D721Med (cell line): ENCODE data around the gene TH.

Source experiments
- DNase-seq: peaks from one replicate; pipeline ENCODE4 v3.0.0; 2011; ENCODE audit warnings: low spot score; ENCODE audit not compliant: insufficient read length
- FAIRE-seq: peaks from 2 replicates; lab custom pipeline; 2011; peaks lifted over from hg19 to GRCh38; lab: Jason Lieb, UNC
- CTCF ChIP-seq: IDR thresholded peaks from 2 replicates; pipeline ENCODE4 v1.5.1; 2012; ENCODE audit warnings: mild to moderate bottlenecking, control low read depth; ENCODE audit not compliant: insufficient read depth; ENCODE audit errors: missing control alignments

Gene TH

GRCh38 chr11:2149460-2149859, 22.2 kb downstream of the TH start:
- no peak for TF ChIP-seq CTCF
- DNase-seq (no peak), FAIRE-seq (no peak)

GRCh38 chr11:2148595-2148994, 23.0 kb downstream of the TH start:
- no peak for FAIRE-seq
- no peak for DNase-seq
- no peak for TF ChIP-seq CTCF

- FAIRE-seq (no peak), DNase-seq (no peak)
- no peak for TF ChIP-seq CTCF
Measured at GRCh38 chr11:2147391-2147790, 24.2 kb downstream of the TH start.

GRCh38 chr11:2146051-2146450, 25.6 kb downstream of the TH start:
- TF ChIP-seq CTCF = no peak
- no peak for DNase-seq
- no peak for FAIRE-seq

GRCh38 chr11:2144544-2145248, 26.9 kb downstream of the TH start:
- DNase-seq = no peak
- FAIRE-seq = no peak
- no peak for TF ChIP-seq CTCF

GRCh38 chr11:2143799-2144543, 27.6 kb downstream of the TH start:
- FAIRE-seq (no peak), DNase-seq (no peak)
- no peak for TF ChIP-seq CTCF

- TF ChIP-seq CTCF = no peak
- DNase-seq (no peak), FAIRE-seq (no peak)
Measured at GRCh38 chr11:2143477-2143798, 28.2 kb downstream of the TH start.
